A549 (cell line): ENCODE data around the gene PTPRG. TPM values are rescaled to one million over a fixed set of nuclear protein-coding genes. Genes with fewer than 3 reads are reported as not detected.

Experiments
- ATAC-seq, 2 experiments: fragments of 200-7000 bp in 1 of 2; fragments of >200 bp in 1 of 2; cut with Nextera tagmentation in 1 of 2; cut with Tn5 transposase in 1 of 2; 3 replicates each; pipeline versions ENCODE4 v1.8.0 to v1.9.1; 2018 to 2020; ENCODE audit warnings: mild to moderate bottlenecking in 1 of 2, moderate library complexity in 1 of 2
- CTCF ChIA-PET: fragments of 300-600 bp; sonication (Branson Sonifier 250); formaldehyde crosslinking; extraction: SDS; loops from one replicate; lab custom pipeline; 2021; ENCODE audit warnings: antibody characterized with exemption, inconsistent platforms; lab: Yijun Ruan, JAX
- POLR2A ChIA-PET: fragments of 350-600 bp; formaldehyde crosslinking; extraction: SDS; loops from one replicate; lab custom pipeline; 2021; ENCODE audit warnings: antibody characterized with exemption, inconsistent platforms; lab: Yijun Ruan, JAX
- DNase-seq, 2 experiments: peaks; one replicate each; pipeline versions ENCODE4 v3.0.0 to v3.0.0-alpha.2; 2011 to 2016; ENCODE audit warnings: low read depth in 1 of 2, low spot score in 1 of 2
- FAIRE-seq: peaks from 2 replicates; lab custom pipeline; 2011; peaks lifted over from hg19 to GRCh38; lab: Jason Lieb, UNC
- H3K27ac ChIP-seq, 2 experiments: fragments of >200 bp; sonication (Bioruptor Twin); formaldehyde crosslinking; 3 replicates each; pipeline ENCODE4 v1.5.1; 2016 to 2017
- H3K4me1 ChIP-seq: fragments of >200 bp; sonication (Bioruptor Twin); formaldehyde crosslinking; 3 replicates; pipeline ENCODE4 v1.6.1; 2016
- H3K4me2 ChIP-seq: fragments of >200 bp; sonication (Bioruptor Twin); formaldehyde crosslinking; 3 replicates; pipeline ENCODE4 v1.6.1; 2016
- H3K4me3 ChIP-seq: fragments of >200 bp; sonication (Bioruptor Twin); formaldehyde crosslinking; 3 replicates; pipeline ENCODE4 v1.5.1; 2016
- H3K9me3 ChIP-seq: fragments of >200 bp; sonication (Bioruptor Twin); formaldehyde crosslinking; 3 replicates; pipeline ENCODE4 v1.6.1; 2016
- BHLHE40 ChIP-seq: IDR thresholded peaks from 2 replicates; pipeline ENCODE4 v1.6.1; 2012; ENCODE audit warnings: low read depth, low read length, inconsistent platforms
- CBX2 ChIP-seq: fragments of 200-600 bp; sonication (generic); IDR thresholded peaks from 2 replicates; pipeline ENCODE4 v1.6.1; 2016; ENCODE audit warnings: low read depth, mild to moderate bottlenecking, borderline replicate concordance
- CHD2 ChIP-seq: fragments of 150-350 bp; IDR thresholded peaks from 2 replicates; pipeline ENCODE4 v1.6.1; 2014; ENCODE audit warnings: low read length; ENCODE audit not compliant: partially characterized antibody
- CHD4 ChIP-seq: fragments of 200-600 bp; sonication (generic); IDR thresholded peaks from 2 replicates; pipeline ENCODE4 v1.6.1; 2016; ENCODE audit warnings: antibody characterized with exemption, mild to moderate bottlenecking, borderline replicate concordance
- EHF ChIP-seq: fragments of 250-450 bp; sonication (Bioruptor Pico); IDR thresholded peaks from 2 replicates; pipeline ENCODE4 v1.5.0; 2020; ENCODE audit warnings: mild to moderate bottlenecking
- EP300 ChIP-seq, 2 experiments: fragments of >200 bp; sonication (Bioruptor Twin); formaldehyde crosslinking; IDR thresholded peaks; 2 replicates in 1 of 2; 3 replicates in 1 of 2; pipeline ENCODE4 v1.6.1; 2016 to 2017
- HDAC2 ChIP-seq: fragments of 200-600 bp; sonication (generic); IDR thresholded peaks from 2 replicates; pipeline ENCODE4 v1.6.1; 2016
- HOXA7 ChIP-seq: fragments of 250-450 bp; sonication (Bioruptor Pico); IDR thresholded peaks from 2 replicates; pipeline ENCODE4 v1.5.0; 2020; ENCODE audit warnings: mild to moderate bottlenecking, moderate library complexity
- HOXB13 ChIP-seq: fragments of 250-450 bp; sonication (Bioruptor Pico); IDR thresholded peaks from 2 replicates; pipeline ENCODE4 v1.5.0; 2020; ENCODE audit warnings: low read depth, mild to moderate bottlenecking, moderate library complexity
- JUN ChIP-seq, 2 experiments: fragments of >200 bp; sonication (Bioruptor Twin); formaldehyde crosslinking; IDR thresholded peaks; 2 replicates in 1 of 2; 3 replicates in 1 of 2; pipeline ENCODE4 v1.6.1; 2016 to 2017
- POLR2A ChIP-seq: IDR thresholded peaks from 2 replicates; pipeline ENCODE4 v1.6.1; 2012; ENCODE audit warnings: mild to moderate bottlenecking, low read length
- POLR2AphosphoS2 ChIP-seq: conservative IDR thresholded peaks from 2 replicates; pipeline ENCODE4 v1.6.1; 2012; ENCODE audit warnings: low read length, improper control_type of control experiment, inconsistent platforms
- RCOR1 ChIP-seq: fragments of 150-350 bp; IDR thresholded peaks from 2 replicates; pipeline ENCODE4 v1.6.1; 2014; ENCODE audit warnings: antibody characterized with exemption, low read length, low read depth
- RNF2 ChIP-seq: fragments of 200-600 bp; sonication (generic); IDR thresholded peaks from 2 replicates; pipeline ENCODE4 v1.6.1; 2016; ENCODE audit warnings: low read depth, mild to moderate bottlenecking, antibody characterized with exemption, moderate library complexity, borderline replicate concordance
- SMC3 ChIP-seq: fragments of >200 bp; sonication (Bioruptor Twin); formaldehyde crosslinking; IDR thresholded peaks from 3 replicates; pipeline ENCODE4 v1.6.1; 2018; ENCODE audit warnings: inconsistent platforms
- ZSCAN20 ChIP-seq: fragments of 250-450 bp; sonication (Bioruptor Pico); IDR thresholded peaks from 2 replicates; pipeline ENCODE4 v1.8.0; 2022; ENCODE audit warnings: mild to moderate bottlenecking, moderate library complexity
- WGBS: methylation state at CpG from one replicate; pipeline ENCODE4 v1.1.6; 2017; ENCODE audit errors: missing lambda C conversion rate; 5-methylcytosine and 5-hydroxymethylcytosine counted together
- polyA plus RNA-seq, 4 experiments: library from polyadenylated mRNA; depleted of rRNA in 3 of 4; stranded (reverse); fragments of >200 nt; fragmentation: RNase III in 1 of 4; extraction: RNeasy Plus Mini Kit Qiagen cat#74134 plus additional on column Dnase treatment in 1 of 4; gene quantifications; 2 replicates in 3 of 4; 3 replicates in 1 of 4; pipeline ENCODE4 v1.2.3, GENCODE V29; 2011 to 2017
- TF ChIP-seq, protein P1 (sequence below): fragments of 250-450 bp; sonication (Bioruptor Pico); IDR thresholded peaks from 2 replicates; pipeline ENCODE4 v1.5.0; 2021; ENCODE audit warnings: mild to moderate bottlenecking, moderate library complexity, borderline replicate concordance
- TF ChIP-seq, protein P2 (sequence below): IDR thresholded peaks from 2 replicates; pipeline ENCODE4 v1.6.1; 2012
- TF ChIP-seq, protein P3 (sequence below): fragments of 250-450 bp; sonication (Bioruptor Pico); IDR thresholded peaks from 2 replicates; pipeline ENCODE4 v1.5.0; 2020; ENCODE audit warnings: low read depth, mild to moderate bottlenecking, moderate library complexity
- TF ChIP-seq, protein P4 (sequence below): fragments of 450-650 bp; IDR thresholded peaks from 2 replicates; pipeline ENCODE4 v1.6.1; 2014; ENCODE audit warnings: antibody characterized with exemption

Gene PTPRG
- polyA plus RNA-seq, 2 of the 4 experiments (the other 2 are of a cell fraction) = 4.5 to 4.8 TPM

DNA sequence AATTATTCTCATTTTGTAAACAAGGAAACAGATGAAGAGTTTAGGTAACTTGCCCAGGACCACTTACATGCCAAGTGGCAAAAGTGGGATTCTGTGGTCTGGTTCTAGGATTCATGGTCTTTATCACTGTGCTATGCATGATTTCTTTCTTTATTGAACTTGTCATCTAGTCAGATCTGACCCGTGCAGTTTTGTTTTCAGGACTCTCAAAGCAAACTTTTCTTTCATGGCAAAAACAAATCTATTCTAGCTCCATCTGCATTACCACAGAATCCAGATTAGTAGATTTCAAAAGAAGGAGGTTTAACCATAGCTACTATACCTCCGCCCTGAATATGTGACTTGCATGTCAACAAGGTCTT, 404.4 kb downstream of the PTPRG start:
- ATAC-seq (no peak), DNase-seq (no peak), FAIRE-seq (no peak)
- WGBS = 43% methylated on average over 2 of the region's 2 CpGs
- H3K4me1 ChIP-seq = 0 out of 3 replicates have a peak, but pooled peaks cover 2% of the 10 kb centered on the region
- ChIA-PET POLR2A (no interaction called here), CTCF (interaction anchor here (0.6 kb wide), 1 partner anchor 1084 kb away, joined by 3 read pairs; no protein-coding TSS in a partner anchor)
- no peaks in the 10 kb centered on the region for H3K9me3 ChIP-seq
- no peak overlapping the region for H3K27ac ChIP-seq
- H3K4me2 ChIP-seq = no peak overlapping the region
- TF ChIP-seq, protein P1, sequence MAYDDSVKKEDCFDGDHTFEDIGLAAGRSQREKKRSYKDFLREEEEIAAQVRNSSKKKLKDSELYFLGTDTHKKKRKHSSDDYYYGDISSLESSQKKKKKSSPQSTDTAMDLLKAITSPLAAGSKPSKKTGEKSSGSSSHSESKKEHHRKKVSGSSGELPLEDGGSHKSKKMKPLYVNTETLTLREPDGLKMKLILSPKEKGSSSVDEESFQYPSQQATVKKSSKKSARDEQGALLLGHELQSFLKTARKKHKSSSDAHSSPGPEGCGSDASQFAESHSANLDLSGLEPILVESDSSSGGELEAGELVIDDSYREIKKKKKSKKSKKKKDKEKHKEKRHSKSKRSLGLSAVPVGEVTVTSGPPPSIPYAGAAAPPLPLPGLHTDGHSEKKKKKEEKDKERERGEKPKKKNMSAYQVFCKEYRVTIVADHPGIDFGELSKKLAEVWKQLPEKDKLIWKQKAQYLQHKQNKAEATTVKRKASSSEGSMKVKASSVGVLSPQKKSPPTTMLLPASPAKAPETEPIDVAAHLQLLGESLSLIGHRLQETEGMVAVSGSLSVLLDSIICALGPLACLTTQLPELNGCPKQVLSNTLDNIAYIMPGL (CRISPR knock-in tag) = no peak
- no peak for TF ChIP-seq HOXB13 (CRISPR knock-in tag)
- no peak overlapping the region for H3K4me3 ChIP-seq

DNA sequence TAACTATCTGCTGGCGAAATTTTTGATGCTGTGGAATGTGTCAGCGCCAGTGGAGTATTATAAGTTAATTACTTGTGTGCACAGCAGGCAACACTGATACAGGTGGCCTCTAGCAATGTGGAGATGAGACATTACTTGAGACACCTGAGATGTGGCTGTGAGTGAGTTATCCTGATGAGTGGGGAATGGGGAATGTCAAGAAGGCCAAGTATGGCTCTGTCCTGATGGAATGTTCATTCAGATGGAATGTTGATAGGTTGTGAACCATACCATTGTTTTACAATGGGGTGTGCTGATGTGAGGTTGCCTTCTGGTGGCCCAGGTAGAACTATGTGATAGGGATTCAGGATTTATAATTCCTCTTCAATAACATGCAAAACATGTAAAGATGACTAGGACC, 404.8 kb downstream of the PTPRG start:
- no peaks in the 10 kb centered on the region for H3K9me3 ChIP-seq
- DNase-seq (no peak), ATAC-seq (no peak), FAIRE-seq (no peak)
- 45% methylated on average over 2 of the region's 2 CpGs for WGBS
- ChIA-PET CTCF (no interaction called here), POLR2A (no interaction called here)
- TF ChIP-seq, protein P2, sequence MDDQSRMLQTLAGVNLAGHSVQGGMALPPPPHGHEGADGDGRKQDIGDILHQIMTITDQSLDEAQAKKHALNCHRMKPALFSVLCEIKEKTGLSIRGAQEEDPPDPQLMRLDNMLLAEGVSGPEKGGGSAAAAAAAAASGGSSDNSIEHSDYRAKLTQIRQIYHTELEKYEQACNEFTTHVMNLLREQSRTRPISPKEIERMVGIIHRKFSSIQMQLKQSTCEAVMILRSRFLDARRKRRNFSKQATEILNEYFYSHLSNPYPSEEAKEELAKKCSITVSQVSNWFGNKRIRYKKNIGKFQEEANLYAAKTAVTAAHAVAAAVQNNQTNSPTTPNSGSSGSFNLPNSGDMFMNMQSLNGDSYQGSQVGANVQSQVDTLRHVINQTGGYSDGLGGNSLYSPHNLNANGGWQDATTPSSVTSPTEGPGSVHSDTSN = no peak
- TF ChIP-seq, protein P3, sequence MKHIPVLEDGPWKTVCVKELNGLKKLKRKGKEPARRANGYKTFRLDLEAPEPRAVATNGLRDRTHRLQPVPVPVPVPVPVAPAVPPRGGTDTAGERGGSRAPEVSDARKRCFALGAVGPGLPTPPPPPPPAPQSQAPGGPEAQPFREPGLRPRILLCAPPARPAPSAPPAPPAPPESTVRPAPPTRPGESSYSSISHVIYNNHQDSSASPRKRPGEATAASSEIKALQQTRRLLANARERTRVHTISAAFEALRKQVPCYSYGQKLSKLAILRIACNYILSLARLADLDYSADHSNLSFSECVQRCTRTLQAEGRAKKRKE (CRISPR knock-in tag) = no peak
- no peak for TF ChIP-seq EHF (CRISPR knock-in tag)
- TF ChIP-seq, protein P4, sequence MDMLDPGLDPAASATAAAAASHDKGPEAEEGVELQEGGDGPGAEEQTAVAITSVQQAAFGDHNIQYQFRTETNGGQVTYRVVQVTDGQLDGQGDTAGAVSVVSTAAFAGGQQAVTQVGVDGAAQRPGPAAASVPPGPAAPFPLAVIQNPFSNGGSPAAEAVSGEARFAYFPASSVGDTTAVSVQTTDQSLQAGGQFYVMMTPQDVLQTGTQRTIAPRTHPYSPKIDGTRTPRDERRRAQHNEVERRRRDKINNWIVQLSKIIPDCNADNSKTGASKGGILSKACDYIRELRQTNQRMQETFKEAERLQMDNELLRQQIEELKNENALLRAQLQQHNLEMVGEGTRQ = no peak
- no peak for TF ChIP-seq EP300 (IDR thresholded peaks at IDR 0.05)
- TF ChIP-seq HDAC2 = no peak
- TF ChIP-seq POLR2AphosphoS2 = no peak
- no peak for TF ChIP-seq JUN (IDR thresholded peaks at IDR 0.05)
- TF ChIP-seq SMC3 = no peak
- TF ChIP-seq, all 56 proteins: peak for 0
- H3K4me3 ChIP-seq = no peak overlapping the region
- H3K4me2 ChIP-seq = no peak overlapping the region
- H3K4me1 ChIP-seq = 0 out of 3 replicates have a peak, but pooled peaks cover 2% of the 10 kb centered on the region
- no peak overlapping the region for H3K27ac ChIP-seq

DNA sequence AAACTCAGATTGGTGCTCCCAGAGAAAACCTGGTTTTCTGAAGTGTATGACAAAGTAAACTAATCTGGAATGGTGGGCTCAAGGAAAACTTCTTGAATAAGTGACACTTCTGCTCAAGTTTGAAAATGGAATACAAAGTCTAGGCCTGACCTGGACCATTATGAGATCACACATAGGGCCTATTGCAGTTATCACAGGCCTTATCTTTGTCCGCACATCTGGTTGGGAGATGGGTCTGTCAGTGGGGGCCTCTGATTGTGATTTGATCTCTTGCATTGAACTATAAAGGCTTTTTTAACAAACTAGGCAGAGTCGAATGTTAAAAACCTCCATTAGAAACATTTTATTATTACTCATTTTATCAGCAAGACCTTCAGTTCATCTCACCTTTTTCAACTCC, 405.6 kb downstream of the PTPRG start:
- no peaks in the 10 kb centered on the region for H3K9me3 ChIP-seq
- CTCF ChIA-PET = no interaction called here
- 0 out of 3 replicates have a peak, but pooled peaks cover 2% of the 10 kb centered on the region for H3K4me1 ChIP-seq
- FAIRE-seq (no peak), ATAC-seq (no peak), DNase-seq (no peak)
- 44% methylated on average over 2 of the region's 2 CpGs for WGBS
- H3K4me2 ChIP-seq = no peak overlapping the region
- TF ChIP-seq, protein P2 = no peak
- no peak for TF ChIP-seq RNF2
- no peak for TF ChIP-seq BHLHE40
- TF ChIP-seq POLR2A = no peak
- TF ChIP-seq CHD2 = no peak
- TF ChIP-seq HOXA7 (CRISPR knock-in tag) = no peak
- TF ChIP-seq ZSCAN20 (CRISPR knock-in tag) = no peak
- no peak for TF ChIP-seq RCOR1
- no peak for TF ChIP-seq CBX2
- TF ChIP-seq CHD4 = no peak
- H3K27ac ChIP-seq = no peak overlapping the region
- no peak overlapping the region for H3K4me3 ChIP-seq
- POLR2A ChIA-PET = no interaction called here
